Placental epithelial cell (primary cell): ENCODE results near the gene CCNE1. TPM values are rescaled to one million over a fixed set of nuclear protein-coding genes. Genes with fewer than 3 reads are reported as not detected.

ENCODE experiments used
- total RNA-seq: library from RNA; depleted of rRNA; stranded (reverse); fragments of >200 nt; gene quantifications from 2 replicates; pipeline ENCODE4 v1.2.3, GENCODE V29; 2012

CCNE1 gene
- 13.7 and 15.7 TPM in 2 replicates for total RNA-seq

GRCh38 chr19:29811125-29812079 is at the start of gene CCNE1:
CCNE1 (plus strand) TSS chr19:29811991; CDS start chr19:29812556, 565 bp downstream.

Other genes with a start within 250 kb of the CCNE1 start
- gene POP4, start 205.7 kb upstream of the CCNE1 start, total RNA-seq, result 42.0 and 62.1 TPM in 2 replicates
- 2.0 and 4.0 TPM in 2 replicates for gene PLEKHF1, start 146.5 kb upstream of the CCNE1 start, total RNA-seq
- gene C19orf12, start 96.7 kb upstream of the CCNE1 start, total RNA-seq, result 14.9 and 26.2 TPM in 2 replicates
- gene URI1, start 130.2 kb downstream of the CCNE1 start, total RNA-seq, result 53.2 and 76.2 TPM in 2 replicates